SH-SY5Y (cell line): Measurements from ENCODE around the gene ARMC9.

ENCODE experiments used
- GATA2 ChIP-seq: IDR thresholded peaks from 2 replicates; pipeline ENCODE4 v1.6.1; 2011; ENCODE audit warnings: mild to moderate bottlenecking, low read depth, low read length
- GATA3 ChIP-seq: IDR thresholded peaks from 2 replicates; pipeline ENCODE4 v1.6.1; 2011; ENCODE audit warnings: low read depth, mild to moderate bottlenecking, low read length, moderate library complexity

DNA sequence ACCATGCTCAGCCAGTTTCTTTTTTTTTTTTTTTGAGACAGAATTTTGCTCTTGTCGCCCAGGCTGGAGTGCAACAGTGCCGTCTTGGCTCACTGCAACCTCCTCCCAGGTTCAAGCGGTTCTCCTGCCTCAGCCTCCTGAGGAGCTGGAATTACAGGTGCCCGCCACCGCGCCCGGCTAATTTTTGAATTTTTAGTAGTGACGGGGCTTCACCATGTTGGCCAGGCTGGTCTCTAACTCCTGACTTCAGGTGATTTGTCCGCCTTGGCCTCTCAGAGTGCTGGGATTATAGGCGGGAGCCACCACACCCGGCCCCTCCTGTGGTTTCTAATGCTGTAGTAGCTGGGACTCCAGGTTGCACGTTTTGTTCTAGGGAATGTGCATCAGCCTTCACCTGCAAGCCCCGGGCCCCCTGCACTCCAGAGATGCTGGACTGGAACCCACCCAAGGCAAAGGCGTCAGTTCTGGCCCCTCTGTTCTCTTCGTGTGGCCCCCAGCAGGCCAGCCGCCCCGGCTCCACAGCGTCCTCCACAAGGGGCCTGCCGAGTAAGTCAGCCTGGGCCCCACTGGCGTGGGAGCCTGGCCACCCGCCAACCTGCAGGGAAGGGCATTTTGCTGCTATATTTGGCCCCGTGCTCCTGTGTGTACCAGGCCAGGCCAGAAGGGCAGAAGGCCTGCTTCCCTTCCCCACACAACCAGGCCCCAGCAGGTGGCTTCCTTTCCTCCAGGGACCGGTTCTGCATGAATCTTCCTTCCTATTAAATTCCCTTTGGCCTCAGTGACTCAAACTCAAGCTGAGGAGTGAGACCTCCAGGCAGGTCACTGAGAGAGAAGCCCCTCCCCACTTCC is 171.4 kb downstream of the ARMC9 start:
- no peak for TF ChIP-seq GATA2
- TF ChIP-seq GATA3: no peak
